ENCODE results near the gene L3MBTL4.

GRCh38 chr18:6444466-6445228 is 29.9 kb upstream of the L3MBTL4 start:
- no peak for TF ChIP-seq ZBTB11 (CRISPR knock-in tag; IDR thresholded peaks at IDR 0.05)
- TF ChIP-seq ZNF41 (CRISPR knock-in tag; conservative IDR thresholded peaks at IDR 0.05): no peak
- TF ChIP-seq GATA2 (CRISPR knock-in tag; IDR thresholded peaks at IDR 0.05): no peak
- no peak for TF ChIP-seq YY1 (IDR thresholded peaks at IDR 0.05; ENCODE audit: borderline replicate concordance in 1 of 3, control insufficient read depth in 1 of 3, extremely low read depth in 1 of 3, insufficient read depth in 3 of 3, insufficient read length in 1 of 3, insufficient replicate concordance in 2 of 3, low read depth in 1 of 3, low read length in 2 of 3)
- no peak for TF ChIP-seq STAT6 (CRISPR knock-in tag; IDR thresholded peaks at IDR 0.05)
- TF ChIP-seq EZH2 (IDR thresholded peaks at IDR 0.05; ENCODE audit: borderline replicate concordance, low read depth, low read length): no peak
- no peak for TF ChIP-seq GATAD2A (IDR thresholded peaks at IDR 0.05)
- no peak for TF ChIP-seq SMARCA4 (IDR thresholded peaks at IDR 0.05)
- no peak for TF ChIP-seq FOXA3 (CRISPR knock-in tag; conservative IDR thresholded peaks at IDR 0.05 in 1 of 2, IDR thresholded peaks at IDR 0.05 in 1 of 2)
- no peak for TF ChIP-seq RBM14 (IDR thresholded peaks at IDR 0.05; ENCODE audit: borderline replicate concordance, insufficient read depth, low read depth, low read length)

Data from K562 (cell line).